Retinal pigment epithelial cell (primary cell): ENCODE data around the gene GMDS.

Source experiments
- DNase-seq: peaks from one replicate; pipeline ENCODE4 v3.0.0-alpha.2; 2010; ENCODE audit warnings: low read depth
- H3K4me3 ChIP-seq: 2 replicates; pipeline ENCODE4 v1.5.1; 2011; ENCODE audit warnings: mild to moderate bottlenecking, low read length, control low read depth, moderate library complexity
- CTCF ChIP-seq: conservative IDR thresholded peaks from 2 replicates; pipeline ENCODE4 v1.5.1; 2011; ENCODE audit warnings: low read depth, low read length, control low read depth, inconsistent platforms

The GMDS gene

GRCh38 chr6:2171728-2172127, 73.7 kb downstream of the GMDS start:
- no peak for TF ChIP-seq CTCF
- no peak for DNase-seq
- H3K4me3 ChIP-seq, result no peak overlapping the region

- no peak for TF ChIP-seq CTCF
- no peak overlapping the region for H3K4me3 ChIP-seq
- no peak for DNase-seq
These were observed 76.9 kb downstream of the GMDS start for GRCh38 chr6:2168480-2168879.

- H3K4me3 ChIP-seq, result no peak overlapping the region
- DNase-seq, result no peak
- TF ChIP-seq CTCF, result no peak
These were observed 78.7 kb downstream of the GMDS start for GRCh38 chr6:2166717-2167116.

GRCh38 chr6:2165286-2165685, 80.1 kb downstream of the GMDS start:
- no peak for TF ChIP-seq CTCF
- no peak overlapping the region for H3K4me3 ChIP-seq
- no peak for DNase-seq

- DNase-seq, result no peak
- no peak overlapping the region for H3K4me3 ChIP-seq
- no peak for TF ChIP-seq CTCF
These were observed 80.9 kb downstream of the GMDS start for GRCh38 chr6:2164481-2164880.

- H3K4me3 ChIP-seq, result no peak overlapping the region
- TF ChIP-seq CTCF, result no peak
- DNase-seq, result no peak
These were observed 83.3 kb downstream of the GMDS start for GRCh38 chr6:2162079-2162445.

- peak; percentile 64 for TF ChIP-seq CTCF
- no peak overlapping the region for H3K4me3 ChIP-seq
- DNase-seq, result no peak
These were observed 86.7 kb downstream of the GMDS start for GRCh38 chr6:2158596-2159271.
